ENCODE results near the gene DHODH. TPM values are rescaled to one million over a fixed set of nuclear protein-coding genes. Genes with fewer than 3 reads are reported as not detected.

The DHODH gene
- total and polyA plus RNA-seq, 2 of the 13 experiments (the other 11 are each of a cell fraction or from before 2014, with no cell fraction given) = 10.7 to 16.4 TPM

GRCh38 chr16:72023962-72024361 is 15.4 kb downstream of the DHODH start (continued):
- no peak for TF ChIP-seq HMGXB3 (CRISPR knock-in tag; IDR thresholded peaks at IDR 0.05; ENCODE audit: borderline replicate concordance)
- TF ChIP-seq, protein P1, sequence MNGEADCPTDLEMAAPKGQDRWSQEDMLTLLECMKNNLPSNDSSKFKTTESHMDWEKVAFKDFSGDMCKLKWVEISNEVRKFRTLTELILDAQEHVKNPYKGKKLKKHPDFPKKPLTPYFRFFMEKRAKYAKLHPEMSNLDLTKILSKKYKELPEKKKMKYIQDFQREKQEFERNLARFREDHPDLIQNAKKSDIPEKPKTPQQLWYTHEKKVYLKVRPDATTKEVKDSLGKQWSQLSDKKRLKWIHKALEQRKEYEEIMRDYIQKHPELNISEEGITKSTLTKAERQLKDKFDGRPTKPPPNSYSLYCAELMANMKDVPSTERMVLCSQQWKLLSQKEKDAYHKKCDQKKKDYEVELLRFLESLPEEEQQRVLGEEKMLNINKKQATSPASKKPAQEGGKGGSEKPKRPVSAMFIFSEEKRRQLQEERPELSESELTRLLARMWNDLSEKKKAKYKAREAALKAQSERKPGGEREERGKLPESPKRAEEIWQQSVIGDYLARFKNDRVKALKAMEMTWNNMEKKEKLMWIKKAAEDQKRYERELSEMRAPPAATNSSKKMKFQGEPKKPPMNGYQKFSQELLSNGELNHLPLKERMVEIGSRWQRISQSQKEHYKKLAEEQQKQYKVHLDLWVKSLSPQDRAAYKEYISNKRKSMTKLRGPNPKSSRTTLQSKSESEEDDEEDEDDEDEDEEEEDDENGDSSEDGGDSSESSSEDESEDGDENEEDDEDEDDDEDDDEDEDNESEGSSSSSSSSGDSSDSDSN (CRISPR knock-in tag; IDR thresholded peaks at IDR 0.05) = no peak
- no peak for TF ChIP-seq RCOR2 (CRISPR knock-in tag; IDR thresholded peaks at IDR 0.05)
- TF ChIP-seq THYN1 (CRISPR knock-in tag; IDR thresholded peaks at IDR 0.05; ENCODE audit: borderline replicate concordance, low read depth) = no peak
- no peak for TF ChIP-seq ZNF841 (CRISPR knock-in tag; IDR thresholded peaks at IDR 0.05; ENCODE audit: borderline replicate concordance)
- TF ChIP-seq NFIC (IDR thresholded peaks at IDR 0.05; ENCODE audit: low read length) = no peak
- TF ChIP-seq ZNF431 (CRISPR knock-in tag; IDR thresholded peaks at IDR 0.05; ENCODE audit: borderline replicate concordance, low read depth) = no peak
- no peak for TF ChIP-seq POLR2A (IDR thresholded peaks at IDR 0.05; ENCODE audit: insufficient read depth in 1 of 2, low read depth in 2 of 2, low read length in 2 of 2)
- no peak for TF ChIP-seq KDM5A (IDR thresholded peaks at IDR 0.05; ENCODE audit: borderline replicate concordance, low read length)
- TF ChIP-seq, protein P2, sequence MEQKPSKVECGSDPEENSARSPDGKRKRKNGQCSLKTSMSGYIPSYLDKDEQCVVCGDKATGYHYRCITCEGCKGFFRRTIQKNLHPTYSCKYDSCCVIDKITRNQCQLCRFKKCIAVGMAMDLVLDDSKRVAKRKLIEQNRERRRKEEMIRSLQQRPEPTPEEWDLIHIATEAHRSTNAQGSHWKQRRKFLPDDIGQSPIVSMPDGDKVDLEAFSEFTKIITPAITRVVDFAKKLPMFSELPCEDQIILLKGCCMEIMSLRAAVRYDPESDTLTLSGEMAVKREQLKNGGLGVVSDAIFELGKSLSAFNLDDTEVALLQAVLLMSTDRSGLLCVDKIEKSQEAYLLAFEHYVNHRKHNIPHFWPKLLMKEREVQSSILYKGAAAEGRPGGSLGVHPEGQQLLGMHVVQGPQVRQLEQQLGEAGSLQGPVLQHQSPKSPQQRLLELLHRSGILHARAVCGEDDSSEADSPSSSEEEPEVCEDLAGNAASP (CRISPR knock-in tag; IDR thresholded peaks at IDR 0.05; ENCODE audit: borderline replicate concordance) = peak; percentile 61; the same call in 1 of the 2 replicates
- no peak for TF ChIP-seq ZNF567 (CRISPR knock-in tag; IDR thresholded peaks at IDR 0.05; ENCODE audit: borderline replicate concordance)
- peak; percentile 54; the same call in 1 of the 2 replicates for TF ChIP-seq ZNF644 (CRISPR knock-in tag; IDR thresholded peaks at IDR 0.05; ENCODE audit: low read depth)
- TF ChIP-seq YY1 (IDR thresholded peaks at IDR 0.05; ENCODE audit: insufficient read depth, insufficient replicate concordance, low read depth, low read length) = peak; percentile 45
- TF ChIP-seq ZNF749 (CRISPR knock-in tag; IDR thresholded peaks at IDR 0.05; ENCODE audit: borderline replicate concordance) = no peak
- TF ChIP-seq, protein P3, sequence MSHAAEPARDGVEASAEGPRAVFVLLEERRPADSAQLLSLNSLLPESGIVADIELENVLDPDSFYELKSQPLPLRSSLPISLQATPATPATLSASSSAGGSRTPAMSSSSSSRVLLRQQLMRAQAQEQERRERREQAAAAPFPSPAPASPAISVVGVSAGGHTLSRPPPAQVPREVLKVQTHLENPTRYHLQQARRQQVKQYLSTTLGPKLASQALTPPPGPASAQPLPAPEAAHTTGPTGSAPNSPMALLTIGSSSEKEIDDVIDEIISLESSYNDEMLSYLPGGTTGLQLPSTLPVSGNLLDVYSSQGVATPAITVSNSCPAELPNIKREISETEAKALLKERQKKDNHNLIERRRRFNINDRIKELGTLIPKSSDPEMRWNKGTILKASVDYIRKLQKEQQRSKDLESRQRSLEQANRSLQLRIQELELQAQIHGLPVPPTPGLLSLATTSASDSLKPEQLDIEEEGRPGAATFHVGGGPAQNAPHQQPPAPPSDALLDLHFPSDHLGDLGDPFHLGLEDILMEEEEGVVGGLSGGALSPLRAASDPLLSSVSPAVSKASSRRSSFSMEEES (CRISPR knock-in tag; IDR thresholded peaks at IDR 0.05) = no peak
- no peak for TF ChIP-seq ZFAT (CRISPR knock-in tag; conservative IDR thresholded peaks at IDR 0.05)
- TF ChIP-seq RFXAP (CRISPR knock-in tag; IDR thresholded peaks at IDR 0.05; ENCODE audit: borderline replicate concordance) = peak; percentile 20; the same call in 1 of the 2 replicates
- TF ChIP-seq ZNF883 (CRISPR knock-in tag; IDR thresholded peaks at IDR 0.05; ENCODE audit: not compliant biosample characterization) = no peak
